Neutrophil (primary cell): ENCODE measurements around the gene R3HDM4.
"Not testable (repeated sequence)": the region's sequence is repeated elsewhere in the genome, so short reads cannot be mapped to it uniquely, and the experiment has no call there.

Source experiments
- H3K27ac ChIP-seq: fragments of 200-600 bp; sonication (generic); 2 replicates; pipeline ENCODE4 v1.5.1; 2016; ENCODE audit warnings: mild to moderate bottlenecking, moderate library complexity
- H3K27me3 ChIP-seq: fragments of 200-600 bp; sonication (generic); 2 replicates; pipeline ENCODE4 v1.6.0; 2016; ENCODE audit warnings: mild to moderate bottlenecking
- H3K36me3 ChIP-seq: fragments of 200-600 bp; sonication (generic); 2 replicates; pipeline ENCODE4 v1.5.1; 2017
- H3K4me1 ChIP-seq, 2 experiments: fragments of 200-600 bp in 1 of 2; sonication (generic) in 1 of 2; 1 replicate in 1 of 2; 2 replicates in 1 of 2; pipeline versions ENCODE4 v1.5.1 to v1.6.1; 2013 to 2016; ENCODE audit warnings: low read depth in 1 of 2, low read length in 1 of 2, mild to moderate bottlenecking in 1 of 2, moderate library complexity in 1 of 2; ENCODE audit not compliant: control insufficient read depth in 1 of 2, insufficient read depth in 1 of 2
- H3K4me3 ChIP-seq, 2 experiments: fragments of 200-600 bp in 1 of 2; sonication (generic) in 1 of 2; 1 replicate in 1 of 2; 2 replicates in 1 of 2; pipeline ENCODE4 v1.5.1; 2013 to 2016; ENCODE audit warnings: low read depth in 1 of 2, low read length in 1 of 2, mild to moderate bottlenecking in 1 of 2, moderate library complexity in 1 of 2
- H3K9me3 ChIP-seq: fragments of 200-600 bp; sonication (generic); 2 replicates; pipeline ENCODE4 v1.5.1; 2016
- TF ChIP-seq, protein P1 (sequence below): fragments of 200-600 bp; sonication (generic); IDR thresholded peaks from 2 replicates; pipeline ENCODE4 v1.5.1; 2016; ENCODE audit warnings: antibody characterized with exemption

The R3HDM4 gene

DNA sequence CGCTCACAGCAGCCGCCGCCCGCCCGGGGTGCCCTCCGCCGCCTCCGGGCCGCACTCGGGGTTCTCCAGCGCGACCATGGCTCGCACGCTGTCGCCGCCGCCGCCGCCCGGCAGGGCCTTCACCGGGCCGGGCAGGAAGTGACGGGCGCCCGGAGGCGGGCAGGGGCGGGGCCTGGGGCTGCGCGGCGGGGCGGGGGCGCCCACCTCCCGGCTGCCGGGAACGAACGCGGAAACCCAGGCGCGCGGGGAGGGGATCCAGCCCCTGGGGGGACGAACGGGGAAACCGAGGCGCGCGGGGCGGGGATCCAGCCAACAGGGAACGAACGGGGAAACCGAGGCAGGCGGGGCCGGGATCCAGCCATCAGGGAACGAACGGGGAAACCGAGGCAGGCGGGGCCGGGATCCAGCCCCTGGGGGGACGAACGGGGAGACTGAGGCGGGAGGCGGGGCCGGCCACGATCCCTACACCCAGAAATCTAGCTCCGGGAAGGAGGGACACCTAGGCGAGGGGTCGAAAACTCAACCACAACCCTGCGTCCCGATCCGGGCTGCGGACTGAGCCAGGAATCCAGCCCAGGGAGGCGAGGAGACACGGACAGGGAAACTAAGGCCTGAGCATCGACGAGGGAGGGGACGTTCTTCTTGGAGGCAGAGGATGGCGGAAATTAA, at the start of gene R3HDM4:
Gene R3HDM4, minus strand, starts transcription at position 140 of the 669 bp plus-strand sequence. Its CDS starts 62 bp downstream, at position 78.
- TF ChIP-seq, protein P1, sequence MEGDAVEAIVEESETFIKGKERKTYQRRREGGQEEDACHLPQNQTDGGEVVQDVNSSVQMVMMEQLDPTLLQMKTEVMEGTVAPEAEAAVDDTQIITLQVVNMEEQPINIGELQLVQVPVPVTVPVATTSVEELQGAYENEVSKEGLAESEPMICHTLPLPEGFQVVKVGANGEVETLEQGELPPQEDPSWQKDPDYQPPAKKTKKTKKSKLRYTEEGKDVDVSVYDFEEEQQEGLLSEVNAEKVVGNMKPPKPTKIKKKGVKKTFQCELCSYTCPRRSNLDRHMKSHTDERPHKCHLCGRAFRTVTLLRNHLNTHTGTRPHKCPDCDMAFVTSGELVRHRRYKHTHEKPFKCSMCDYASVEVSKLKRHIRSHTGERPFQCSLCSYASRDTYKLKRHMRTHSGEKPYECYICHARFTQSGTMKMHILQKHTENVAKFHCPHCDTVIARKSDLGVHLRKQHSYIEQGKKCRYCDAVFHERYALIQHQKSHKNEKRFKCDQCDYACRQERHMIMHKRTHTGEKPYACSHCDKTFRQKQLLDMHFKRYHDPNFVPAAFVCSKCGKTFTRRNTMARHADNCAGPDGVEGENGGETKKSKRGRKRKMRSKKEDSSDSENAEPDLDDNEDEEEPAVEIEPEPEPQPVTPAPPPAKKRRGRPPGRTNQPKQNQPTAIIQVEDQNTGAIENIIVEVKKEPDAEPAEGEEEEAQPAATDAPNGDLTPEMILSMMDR = peak; percentile 40
- peaks cover 73 to 85% of the 10 kb centered on the region in 2 experiments for H3K4me1 ChIP-seq
- H3K9me3 ChIP-seq = no peaks in the 10 kb centered on the region
- peaks cover 21% of the 10 kb centered on the region for H3K36me3 ChIP-seq
- H3K27ac ChIP-seq = peak within 1 kb of the TSS; percentile 100
- peaks cover 23% of the 10 kb centered on the region for H3K27me3 ChIP-seq
- H3K4me3 ChIP-seq = peak within 1 kb of the TSS; percentile 73 to 76

DNA sequence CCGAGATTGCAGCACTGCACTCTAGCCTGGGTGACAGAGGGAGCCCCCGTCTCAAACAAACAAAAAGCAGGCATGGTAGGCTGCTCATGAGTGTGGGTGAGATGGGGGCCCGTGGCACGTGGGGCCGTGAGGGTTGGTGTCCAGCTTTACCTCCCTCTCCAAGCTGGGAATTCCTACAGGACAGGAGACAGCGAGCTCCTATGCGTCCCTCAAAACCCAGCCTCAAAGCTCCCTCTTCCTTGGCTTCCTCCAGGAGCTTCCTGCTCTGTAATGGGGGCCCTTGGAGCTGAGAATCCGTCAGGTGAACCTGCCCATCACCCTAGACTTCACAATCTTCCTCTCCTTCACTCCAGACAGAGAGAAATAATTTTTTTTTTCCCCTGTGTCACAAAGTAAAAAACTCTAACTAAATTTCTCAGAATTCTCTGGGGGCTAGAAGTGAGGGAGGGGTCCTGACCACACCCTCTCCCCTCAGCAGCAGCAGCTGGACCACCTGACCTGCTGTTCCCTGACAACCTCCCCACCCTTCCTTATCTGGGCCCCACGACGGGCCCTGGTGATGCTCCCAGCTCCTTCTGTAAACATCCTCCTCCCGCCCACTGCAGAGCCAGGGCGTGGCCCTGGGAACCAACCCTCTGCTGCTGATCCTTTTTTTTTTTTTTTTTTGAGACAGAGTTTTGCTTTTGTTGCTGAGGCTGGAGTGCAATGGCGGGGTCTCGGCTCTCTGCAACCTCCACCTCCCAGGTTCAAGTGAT, 49.0 kb upstream of the R3HDM4 start:
- TF ChIP-seq, protein P1 = no peak
- H3K4me3 ChIP-seq = no peak overlapping the region
- peaks cover 81% of the 10 kb centered on the region for H3K36me3 ChIP-seq
- no peak overlapping the region for H3K27ac ChIP-seq
- no peaks in the 10 kb centered on the region for H3K4me1 ChIP-seq
- no peaks in the 10 kb centered on the region for H3K9me3 ChIP-seq
- H3K27me3 ChIP-seq = no peaks in the 10 kb centered on the region

DNA sequence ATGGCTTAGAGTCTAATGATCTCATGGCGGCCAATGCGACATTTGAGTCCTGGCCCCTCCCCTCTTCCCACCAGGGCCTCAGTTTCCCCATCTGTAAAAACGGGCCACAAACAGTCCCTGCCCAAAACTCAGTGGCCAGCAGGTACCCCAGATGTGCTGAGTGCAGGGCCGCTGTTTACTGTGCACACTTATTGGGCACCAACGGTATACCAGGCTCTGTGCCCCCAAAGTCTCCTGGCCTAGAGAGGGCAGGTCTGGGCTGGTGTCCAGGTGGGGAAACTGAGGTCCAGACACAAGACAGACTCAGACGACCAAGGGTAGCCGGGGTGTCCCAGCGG, 47.6 kb upstream of the R3HDM4 start:
- TF ChIP-seq, protein P1 = no peak
- no peak overlapping the region for H3K27ac ChIP-seq

DNA sequence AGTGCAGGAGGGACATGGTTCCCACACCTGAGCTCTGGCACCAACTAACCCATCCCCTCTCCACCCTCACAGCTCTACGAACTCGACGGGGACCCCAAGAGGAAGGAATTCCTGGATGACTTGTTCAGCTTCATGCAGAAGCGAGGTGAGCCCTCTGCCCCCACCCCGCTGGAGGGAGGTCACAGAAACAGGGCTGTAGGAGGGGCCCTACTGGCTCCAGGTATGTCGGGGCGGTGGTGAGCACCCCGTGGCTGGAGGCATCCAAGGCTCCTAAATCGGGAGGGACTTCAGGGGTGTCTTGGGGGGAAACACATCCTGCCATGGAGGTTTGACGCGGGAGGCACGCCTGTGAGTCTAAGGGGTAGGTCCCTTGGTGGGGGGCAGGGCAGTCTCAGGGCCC, 47.0 kb upstream of the R3HDM4 start:
- Histone ChIP-seq H3K36me3 (peaks cover 64% of the 10 kb centered on the region), H3K9me3 (no peaks in the 10 kb centered on the region), H3K4me3 (no peak overlapping the region), H3K4me1 (peaks cover 0 to 3% of the 10 kb centered on the region in 2 experiments), H3K27me3 (no peaks in the 10 kb centered on the region), H3K27ac (no peak overlapping the region)
- TF ChIP-seq, protein P1 = no peak

More for the DNA sequence above, 47.6 kb upstream of the R3HDM4 start:
- Histone ChIP-seq H3K36me3 (peaks cover 66% of the 10 kb centered on the region), H3K4me1 (peaks cover 0 to 3% of the 10 kb centered on the region in 2 experiments), H3K27me3 (no peaks in the 10 kb centered on the region), H3K4me3 (no peak overlapping the region), H3K9me3 (no peaks in the 10 kb centered on the region)

DNA sequence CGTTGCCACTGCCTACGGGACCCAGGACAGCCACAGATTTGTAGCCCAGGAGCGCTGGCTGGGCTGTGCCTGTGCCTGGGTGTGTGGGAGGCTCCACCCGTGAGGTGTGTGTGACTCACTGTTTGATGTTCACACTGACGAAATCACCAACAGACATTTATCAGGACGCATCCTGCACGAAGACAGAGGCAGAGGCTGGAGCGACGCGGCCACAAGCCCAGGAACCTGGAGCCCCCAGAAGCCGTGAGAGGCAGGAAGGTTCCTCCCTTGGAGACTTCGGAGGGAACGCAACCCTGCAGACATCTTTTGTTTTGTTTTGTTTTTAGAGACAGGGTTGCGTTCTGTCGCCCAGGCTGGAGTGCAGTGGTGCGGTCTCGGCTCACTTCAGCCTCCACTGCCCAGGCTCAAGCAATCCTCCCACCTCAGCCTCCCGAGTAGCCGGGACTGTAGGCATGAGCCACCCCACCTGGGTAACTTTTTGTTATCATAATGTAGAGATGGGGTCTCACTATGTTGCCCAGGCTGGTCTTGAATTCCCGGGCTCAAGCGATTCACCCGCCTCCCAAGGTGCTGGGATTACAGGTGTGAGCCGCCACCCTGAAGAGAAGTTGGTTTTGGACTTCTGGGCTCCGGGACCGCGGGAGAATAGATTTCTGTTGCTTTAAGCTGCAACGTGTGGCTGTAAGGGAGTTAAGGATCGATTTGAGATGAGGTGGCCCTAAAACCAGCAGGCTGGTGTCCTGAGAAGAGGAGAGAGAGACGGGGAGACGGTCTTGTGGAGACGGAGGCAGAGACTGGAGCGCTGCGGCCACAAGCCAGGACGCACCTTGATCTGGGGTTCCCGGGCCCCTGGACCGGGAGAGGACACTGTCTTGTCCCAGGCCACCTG, 46.2 kb upstream of the R3HDM4 start:
- TF ChIP-seq, protein P1 = no peak
- Histone ChIP-seq H3K4me3 (no peak overlapping the region), H3K4me1 (peaks cover 1 to 3% of the 10 kb centered on the region in 2 experiments), H3K27me3 (no peaks in the 10 kb centered on the region), H3K9me3 (no peaks in the 10 kb centered on the region), H3K27ac (no peak overlapping the region), H3K36me3 (peaks cover 58% of the 10 kb centered on the region)

DNA sequence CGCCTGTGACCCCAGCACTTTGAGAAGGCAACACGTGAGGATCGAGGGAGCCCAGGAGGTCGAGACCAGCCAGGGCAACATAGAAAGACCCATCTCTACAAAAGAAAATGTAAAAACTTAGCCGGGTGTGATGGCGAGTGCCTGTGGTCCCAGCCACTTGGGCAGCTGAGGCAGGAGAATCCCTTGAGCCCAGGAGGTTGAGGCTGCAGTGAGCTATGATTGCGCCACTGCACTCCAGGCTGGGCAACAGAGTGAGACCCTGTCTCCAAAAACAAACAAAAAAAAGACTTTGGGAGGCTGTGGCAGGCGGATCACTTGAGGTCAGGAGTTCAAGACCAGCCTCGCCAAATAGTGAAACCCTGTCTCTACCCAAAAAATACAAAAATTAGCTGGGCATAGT, 44.6 kb upstream of the R3HDM4 start:
- H3K4me3 ChIP-seq, H3K27ac ChIP-seq, H3K9me3 ChIP-seq, H3K27me3 ChIP-seq: not testable (repeated sequence)
- Histone ChIP-seq H3K4me1 (peaks cover 15 to 16% of the 10 kb centered on the region in 2 experiments), H3K36me3 (peaks cover 41% of the 10 kb centered on the region)
